ENCODE data around the gene DPP9. TPM values are rescaled to one million over a fixed set of nuclear protein-coding genes. Genes with fewer than 3 reads are reported as not detected.

The DPP9 gene
- total and polyA plus RNA-seq, 2 of the 4 experiments (the other 2 are of a cell fraction), result 12.4 to 33.0 TPM

DNA sequence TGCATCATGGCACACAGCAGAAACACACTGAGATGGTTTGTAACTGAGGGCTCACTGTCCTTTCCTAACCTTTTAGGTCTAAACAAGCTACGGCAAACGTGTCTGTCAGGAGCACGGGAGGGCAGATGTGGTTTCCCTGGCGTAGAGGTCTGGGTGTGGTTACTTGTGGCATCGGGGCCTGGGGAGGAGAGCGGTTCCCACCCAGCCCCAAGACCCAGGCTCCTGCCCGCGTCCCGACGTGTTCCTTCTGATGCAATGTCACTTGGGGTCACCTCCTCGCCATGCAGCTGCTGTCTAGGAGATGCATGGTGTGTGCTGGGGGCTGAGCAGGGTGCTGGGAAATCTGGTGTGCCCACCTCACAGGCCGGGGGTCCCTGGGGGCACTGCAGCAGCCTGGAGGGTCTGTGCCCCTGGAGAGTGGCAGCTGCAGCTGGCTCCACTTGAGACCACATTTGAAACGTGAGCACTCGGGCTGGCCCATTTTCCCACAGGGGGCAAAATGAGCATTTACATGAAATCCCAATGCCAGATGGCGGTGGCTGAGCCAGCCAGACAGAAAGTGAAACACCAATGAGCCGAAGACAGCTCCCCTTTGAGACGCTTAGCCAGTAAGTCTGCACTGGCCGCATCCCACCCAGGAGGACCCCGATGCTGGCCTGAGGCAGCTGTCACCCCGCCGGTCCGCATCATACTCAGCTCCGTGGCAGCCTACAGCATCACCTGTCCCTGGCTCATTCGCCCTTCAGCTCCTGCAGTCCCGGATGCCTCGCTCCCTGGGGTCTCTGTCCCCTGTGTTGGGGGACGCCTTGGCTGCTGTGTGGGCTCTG, 31.2 kb downstream of the DPP9 start:
- H3K4me3 ChIP-seq (ENCODE audit: insufficient read depth, low read depth, low read length), result no peak overlapping the region
- no peak overlapping the region for H4K8ac ChIP-seq (ENCODE audit: low read depth in 2 of 2, low read length in 2 of 2)
- intact Hi-C loops (cut with micrococcal nuclease), result no loop called here
- H2AK9ac ChIP-seq (replicated peaks; ENCODE audit: low read depth, low read length, poor library complexity), result peak overlapping the region; percentile 28
- H4K20me1 ChIP-seq (ENCODE audit: insufficient read depth, low read length), result peaks cover 6% of the 10 kb centered on the region; the same call in 1 of the 2 replicates
- H2BK15ac ChIP-seq (ENCODE audit: low read depth, low read length), result no peak overlapping the region
- in situ Hi-C loops (cut with MboI; ENCODE audit: low sequenced_read_pairs), result no loop called here
- ChIA-PET CTCF (no interaction called here), POLR2A (ENCODE audit: unreplicated experiment) (no interaction called here)
- H3K36me3 ChIP-seq (ENCODE audit: control insufficient read depth, insufficient read depth, low read length), result peaks cover 69% of the 10 kb centered on the region
- BruUV-seq (replicated peaks), result no TSS peak
- H4K5ac ChIP-seq (ENCODE audit: low read depth, low read length), result no peak overlapping the region
- H4K91ac ChIP-seq (ENCODE audit: insufficient read depth, low read depth, low read length), result no peak overlapping the region
- no peak overlapping the region for H3K27ac ChIP-seq (ENCODE audit: insufficient read depth, low read length)
- H3K4me1 ChIP-seq (ENCODE audit: control insufficient read depth, insufficient read depth, low read length), result peaks cover 13% of the 10 kb centered on the region
- H3K9me3 ChIP-seq (ENCODE audit: control insufficient read depth, insufficient read depth, low read length), result no peaks in the 10 kb centered on the region
- H2AK5ac ChIP-seq (ENCODE audit: low read depth, low read length), result no peak overlapping the region
- TF ChIP-seq RAD21 (IDR thresholded peaks at IDR 0.05; ENCODE audit: low read length) (no peak), MAZ (IDR thresholded peaks at IDR 0.05; ENCODE audit: borderline replicate concordance, low read depth, low read length) (no peak), RFX5 (IDR thresholded peaks at IDR 0.05; ENCODE audit: low read depth, low read length) (no peak), MAFK (IDR thresholded peaks at IDR 0.05; ENCODE audit: low read depth, low read length) (no peak), BHLHE40 (IDR thresholded peaks at IDR 0.05; ENCODE audit: low read depth, low read length) (no peak), USF2 (IDR thresholded peaks at IDR 0.05; ENCODE audit: low read depth, low read length) (no peak), NFE2L2 (IDR thresholded peaks at IDR 0.05; ENCODE audit: low read depth, low read length) (no peak), ELK1 (IDR thresholded peaks at IDR 0.05; ENCODE audit: borderline replicate concordance, low read depth, low read length) (no peak), SMC3 (IDR thresholded peaks at IDR 0.05; ENCODE audit: low read depth, low read length) (no peak), POLR2A (IDR thresholded peaks at IDR 0.05; ENCODE audit: low read depth, low read length) (no peak), CHD1 (IDR thresholded peaks at IDR 0.05; ENCODE audit: low read depth, low read length) (no peak), RCOR1 (IDR thresholded peaks at IDR 0.05; ENCODE audit: insufficient replicate concordance, low read length) (no peak)
- H3K4ac ChIP-seq (ENCODE audit: low read depth, low read length), result no peak overlapping the region
- dilution Hi-C loops (cut with HindIII; ENCODE audit: low sequenced_read_pairs, unreplicated experiment), result no loop called here
- peaks cover 10% of the 10 kb centered on the region for H3K9me1 ChIP-seq (ENCODE audit: insufficient read depth, low read length)
- no peak overlapping the region for H2BK5ac ChIP-seq (ENCODE audit: low read depth, low read length, poor library complexity, severe bottlenecking)
- H3K23ac ChIP-seq (ENCODE audit: low read depth, low read length), result no peak overlapping the region
- no peak for ATAC-seq (ENCODE audit: low read depth)
- no peak overlapping the region for H2BK120ac ChIP-seq (ENCODE audit: low read depth, low read length)
- H3K4me2 ChIP-seq (ENCODE audit: low read depth, low read length), result no peak overlapping the region
- no peak overlapping the region for H3K9ac ChIP-seq (ENCODE audit: low read depth, low read length)
- no peak for DNase-seq
- peaks cover 0 to 32% of the 10 kb centered on the region in 2 experiments; a peak in 3 of 4 replicates for H3K79me1 ChIP-seq (ENCODE audit: low read depth in 1 of 2, low read length in 2 of 2)
- H3K27me3 ChIP-seq (ENCODE audit: control insufficient read depth, insufficient read depth, low read length), result no peaks in the 10 kb centered on the region
- no peak overlapping the region for H2AFZ ChIP-seq (replicated peaks; ENCODE audit: low read length, poor library complexity)
- no peak overlapping the region for H3K18ac ChIP-seq (ENCODE audit: low read depth, low read length)
- no peak overlapping the region for H3K56ac ChIP-seq (ENCODE audit: extremely low read depth, insufficient read depth, low read length)
- no peak overlapping the region for H2BK20ac ChIP-seq (ENCODE audit: low read depth, low read length)
- no peak overlapping the region for H3K14ac ChIP-seq (replicated peaks; ENCODE audit: low read depth, low read length)
- WGBS, 2 experiments (ENCODE audit: extremely low coverage in 2 of 2, insufficient read length in 1 of 2), result 94% methylated on average over 9 of the region's 27 CpGs; no CpG with 5 or more reads in 1 of the 2 experiments

Measured in IMR-90 (cell line).